ENCODE data around the gene HSD17B2.

- TF ChIP-seq CTCF (IDR thresholded peaks at IDR 0.05 in 2 of 3, conservative IDR thresholded peaks at IDR 0.05 in 1 of 3; ENCODE audit: borderline replicate concordance in 1 of 3, insufficient read depth in 1 of 3, low read depth in 2 of 3, low read length in 2 of 3) (no peak), TCF7L2 (IDR thresholded peaks at IDR 0.05; ENCODE audit: borderline replicate concordance, extremely low read depth, insufficient read depth, insufficient read length) (no peak), ZFX (IDR thresholded peaks at IDR 0.05) (no peak)
Measured at GRCh38 chr16:82070656-82071369, 35.8 kb downstream of the HSD17B2 start.
